ENCODE data around the gene ZMIZ2.

ZMIZ2 gene

GRCh38 chr7:44709011-44709915 is 39.4 kb upstream of the ZMIZ2 start:
- Histone ChIP-seq H3K4me3 (ENCODE audit: low read depth, low read length) (no peak overlapping the region), H3K4me1 (ENCODE audit: control insufficient read depth, insufficient read depth, low read length) (no peaks in the 10 kb centered on the region), H3K36me3 (ENCODE audit: control insufficient read depth in 2 of 2, insufficient read depth in 1 of 2, low read length in 2 of 2) (peaks cover 0 to 12% of the 10 kb centered on the region in 2 experiments; a peak in 1 of 3 replicates), H3K27ac (ENCODE audit: extremely low read depth, low read depth, low read length) (no peak overlapping the region), H3K9me3 (ENCODE audit: control insufficient read depth, insufficient read depth, low read depth, low read length) (no peaks in the 10 kb centered on the region)
- no peak for TF ChIP-seq ZNF658 (tag by site-specific recombination; IDR thresholded peaks at IDR 0.05)
- no peak for TF ChIP-seq ZSCAN23 (tag by site-specific recombination; IDR thresholded peaks at IDR 0.05)
- ChIA-PET CTCF (interaction anchor here (0.6 to 0.7 kb wide), 2 partner anchors 106 to 1952 kb away, joined by 3 read pairs; no protein-coding TSS in a partner anchor), POLR2A (no interaction called here)

- Histone ChIP-seq H3K27ac (ENCODE audit: extremely low read depth, low read depth, low read length) (no peak overlapping the region), H3K36me3 (ENCODE audit: control insufficient read depth in 2 of 2, insufficient read depth in 1 of 2, low read length in 2 of 2) (peaks cover 0 to 12% of the 10 kb centered on the region in 2 experiments; a peak in 1 of 3 replicates), H3K4me3 (ENCODE audit: low read depth, low read length) (no peak overlapping the region), H3K4me1 (ENCODE audit: control insufficient read depth, insufficient read depth, low read length) (no peaks in the 10 kb centered on the region), H3K9me3 (ENCODE audit: control insufficient read depth, insufficient read depth, low read depth, low read length) (no peaks in the 10 kb centered on the region)
- TF ChIP-seq ZNF571 (tag by site-specific recombination; IDR thresholded peaks at IDR 0.05): no peak
- no peak for TF ChIP-seq ZNF529 (tag by site-specific recombination; IDR thresholded peaks at IDR 0.05; ENCODE audit: insufficient replicate concordance)
- no peak for TF ChIP-seq ZNF626 (tag by site-specific recombination; IDR thresholded peaks at IDR 0.05)
- TF ChIP-seq KLF16 (tag by site-specific recombination; IDR thresholded peaks at IDR 0.05): no peak
- no peak for TF ChIP-seq ZNF211 (tag by site-specific recombination; IDR thresholded peaks at IDR 0.05; ENCODE audit: low read depth)
- TF ChIP-seq ZNF560 (tag by site-specific recombination; IDR thresholded peaks at IDR 0.05; ENCODE audit: borderline replicate concordance): no peak
- no peak for TF ChIP-seq ZNF707 (tag by site-specific recombination; IDR thresholded peaks at IDR 0.05)
- TF ChIP-seq ZNF544 (tag by site-specific recombination; IDR thresholded peaks at IDR 0.05): no peak
- TF ChIP-seq PATZ1 (tag by site-specific recombination; IDR thresholded peaks at IDR 0.05): no peak
- no peak for TF ChIP-seq ZNF555 (tag by site-specific recombination; conservative IDR thresholded peaks at IDR 0.05)
- TF ChIP-seq REPIN1 (tag by site-specific recombination; IDR thresholded peaks at IDR 0.05; ENCODE audit: low read depth): no peak
- TF ChIP-seq SALL2 (tag by site-specific recombination; IDR thresholded peaks at IDR 0.05; ENCODE audit: borderline replicate concordance): no peak
- no peak for TF ChIP-seq ZNF549 (tag by site-specific recombination; IDR thresholded peaks at IDR 0.05)
- no peak for TF ChIP-seq KLF10 (tag by site-specific recombination; IDR thresholded peaks at IDR 0.05)
- no peak for TF ChIP-seq MYNN (tag by site-specific recombination; IDR thresholded peaks at IDR 0.05; ENCODE audit: borderline replicate concordance)
- POLR2A ChIA-PET: interaction anchor here (1.2 kb wide), 1 partner anchor 128 kb away, joined by 10 read pairs; the partner anchor contains the start of gene TMED4
- CTCF ChIA-PET: no interaction called here
Measured at GRCh38 chr7:44709945-44710596, 38.6 kb upstream of the ZMIZ2 start.

- ChIA-PET POLR2A (no interaction called here), CTCF (no interaction called here)
- no peaks in the 10 kb centered on the region for H3K9me3 ChIP-seq (ENCODE audit: control insufficient read depth, insufficient read depth, low read depth, low read length)
- no peak for TF ChIP-seq PRDM1 (tag by site-specific recombination; IDR thresholded peaks at IDR 0.05)
- TF ChIP-seq ZNF624 (tag by site-specific recombination; IDR thresholded peaks at IDR 0.05): no peak
- TF ChIP-seq ZNF571 (tag by site-specific recombination; IDR thresholded peaks at IDR 0.05): no peak
- no peak for TF ChIP-seq ZSCAN16 (tag by site-specific recombination; IDR thresholded peaks at IDR 0.05)
- no peak for TF ChIP-seq ZNF513 (tag by site-specific recombination; IDR thresholded peaks at IDR 0.05)
- no peak for TF ChIP-seq ZBTB8A (tag by site-specific recombination; IDR thresholded peaks at IDR 0.05)
- TF ChIP-seq IKZF3 (tag by site-specific recombination; IDR thresholded peaks at IDR 0.05): no peak
- TF ChIP-seq ZNF280C (tag by site-specific recombination; IDR thresholded peaks at IDR 0.05): no peak
- TF ChIP-seq YY2 (tag by site-specific recombination; IDR thresholded peaks at IDR 0.05): no peak
- TF ChIP-seq ZNF423 (tag by site-specific recombination; IDR thresholded peaks at IDR 0.05): no peak
Measured at GRCh38 chr7:44711528-44711927, 37.1 kb upstream of the ZMIZ2 start.

More at GRCh38 chr7:44711528-44711927, 37.1 kb upstream of the ZMIZ2 start:
- Histone ChIP-seq H3K27ac (ENCODE audit: extremely low read depth, low read depth, low read length) (no peak overlapping the region), H3K36me3 (ENCODE audit: control insufficient read depth in 2 of 2, insufficient read depth in 1 of 2, low read length in 2 of 2) (peaks cover 0 to 12% of the 10 kb centered on the region in 2 experiments; a peak in 1 of 3 replicates), H3K4me1 (ENCODE audit: control insufficient read depth, insufficient read depth, low read length) (no peaks in the 10 kb centered on the region), H3K4me3 (ENCODE audit: low read depth, low read length) (no peak overlapping the region)
